GF-D8 (cell line): ENCODE data around the gene INTU.
"Not testable (repeated sequence)": the region's sequence is repeated elsewhere in the genome, so short reads cannot be mapped to it uniquely, and the experiment has no call there.

ENCODE experiments used
- DNase-seq: peaks from one replicate; lab custom pipeline; 2025; lab: John Stamatoyannopoulos, UW

The INTU gene

GRCh38 chr4:127632420-127633403 lies at the start of gene INTU:
Gene INTU, plus strand, starts transcription at chr4:127632957. Its CDS starts 78 bp downstream, at chr4:127633035.
- no peak for DNase-seq

DNA sequence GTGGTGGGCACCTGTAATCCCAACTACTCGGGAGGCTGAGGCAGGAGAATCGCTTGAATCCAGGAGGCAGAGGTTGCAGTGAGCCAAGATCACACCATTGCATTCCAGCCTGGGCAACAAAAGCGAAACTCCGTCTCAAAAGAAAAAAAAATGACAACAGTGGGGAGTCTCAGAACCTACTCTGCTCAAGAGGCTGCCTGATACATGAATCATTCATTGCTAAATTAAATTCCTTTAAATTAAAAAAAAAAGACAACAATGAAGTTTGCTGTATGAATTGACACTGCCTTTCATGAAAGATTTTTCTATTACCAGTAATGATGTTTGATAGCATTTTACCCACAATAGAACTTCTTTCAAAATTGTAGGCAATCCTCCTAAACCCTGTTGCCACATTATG lies 46.3 kb upstream of the INTU start:
- not testable (repeated sequence) for DNase-seq

- no peak for DNase-seq
Measured at GRCh38 chr4:127586922-127587571, 45.7 kb upstream of the INTU start.

DNA sequence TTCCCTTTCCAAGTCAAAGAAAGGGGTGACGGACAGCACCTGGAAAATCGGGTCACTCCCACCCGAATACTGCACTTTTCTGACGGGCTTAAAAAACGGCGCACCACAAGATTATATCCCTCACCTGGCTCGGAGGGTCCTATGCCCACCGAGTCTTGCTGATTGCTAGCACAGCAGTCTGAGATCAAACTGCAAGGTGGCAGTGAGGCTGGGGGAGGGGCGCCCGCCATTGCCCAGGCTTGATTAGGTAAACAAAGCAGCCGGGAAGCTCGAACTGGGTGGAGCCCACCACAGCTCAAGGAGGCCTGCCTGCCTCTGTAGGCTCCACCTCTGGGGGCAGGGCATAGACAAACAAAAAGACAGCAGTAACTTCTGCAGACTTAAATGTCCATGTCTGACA lies 43.6 kb upstream of the INTU start:
- DNase-seq = not testable (repeated sequence)

- no peak for DNase-seq
Measured at GRCh38 chr4:127598656-127599055, 34.1 kb upstream of the INTU start.

DNA sequence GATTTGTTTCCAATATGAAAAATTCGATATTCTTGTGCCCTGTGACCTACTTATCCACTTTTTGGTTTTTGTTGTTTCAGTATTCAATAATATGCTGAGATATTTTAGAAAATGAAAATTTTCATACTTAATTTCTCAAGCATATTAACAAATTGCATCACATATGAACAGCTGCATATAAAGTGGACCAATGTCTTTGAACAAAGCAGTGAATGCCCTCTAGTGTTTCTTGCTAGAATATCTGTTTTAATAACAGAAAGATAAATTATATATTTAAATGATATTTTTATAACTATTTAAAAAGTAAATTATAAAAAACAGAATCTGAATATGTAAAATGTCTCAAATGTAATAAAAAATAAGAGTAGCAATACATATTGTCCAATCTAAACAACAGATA lies 31.7 kb upstream of the INTU start:
- DNase-seq = no peak

DNA sequence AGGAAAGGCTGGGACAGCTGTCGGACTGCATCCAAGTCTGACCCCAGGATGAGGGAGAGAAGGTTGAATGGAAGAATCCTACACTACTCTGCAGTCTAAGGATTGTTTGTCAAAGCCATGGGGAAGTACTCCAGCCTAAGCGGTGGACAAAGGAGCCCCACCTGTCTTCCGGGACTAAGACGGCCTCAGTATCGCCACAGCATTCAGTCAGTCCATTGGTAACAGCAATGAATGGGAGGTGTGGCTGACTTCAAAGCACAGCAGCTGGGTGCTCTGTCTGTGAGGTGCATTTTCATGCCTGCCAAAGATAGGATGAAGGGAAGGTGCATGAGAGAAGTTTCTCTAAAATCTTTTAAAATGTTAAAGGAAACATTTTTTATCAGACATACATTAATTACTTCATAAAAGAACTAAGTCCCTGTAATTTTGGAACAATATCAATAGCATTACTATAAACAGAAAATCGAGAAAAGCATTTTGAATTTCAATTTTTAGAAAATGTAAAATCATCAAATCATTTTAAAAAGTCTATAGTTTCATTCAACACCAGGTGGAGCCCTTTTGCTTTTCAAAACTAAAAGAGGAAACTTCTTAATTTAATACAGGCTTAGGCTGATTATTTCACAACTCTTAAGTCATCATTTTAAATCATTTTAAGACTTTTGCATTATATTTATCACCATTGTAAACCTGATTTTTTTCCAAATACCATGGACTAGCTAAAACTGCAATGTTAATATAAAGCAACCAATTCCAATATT lies 27.6 kb upstream of the INTU start:
- DNase-seq = peak; percentile 16

DNA sequence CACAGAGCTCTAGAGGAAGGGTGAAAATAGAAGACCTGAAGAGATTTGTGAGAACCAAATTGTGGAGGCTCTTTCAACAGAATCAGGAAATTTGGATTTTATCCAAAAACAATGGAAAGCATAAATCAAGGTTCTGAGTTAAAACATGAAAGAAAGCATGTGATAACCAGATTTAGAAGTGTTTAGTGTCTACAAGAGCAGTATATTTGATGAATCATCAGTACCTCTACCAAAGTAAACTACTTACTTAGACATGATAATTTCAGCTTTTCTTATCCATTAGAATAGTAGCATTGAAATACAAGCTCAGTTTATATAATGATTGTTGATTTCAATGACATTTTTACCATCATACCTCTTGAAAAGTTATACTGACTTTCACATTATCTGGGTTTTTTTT lies 25.9 kb upstream of the INTU start:
- no peak for DNase-seq

DNA sequence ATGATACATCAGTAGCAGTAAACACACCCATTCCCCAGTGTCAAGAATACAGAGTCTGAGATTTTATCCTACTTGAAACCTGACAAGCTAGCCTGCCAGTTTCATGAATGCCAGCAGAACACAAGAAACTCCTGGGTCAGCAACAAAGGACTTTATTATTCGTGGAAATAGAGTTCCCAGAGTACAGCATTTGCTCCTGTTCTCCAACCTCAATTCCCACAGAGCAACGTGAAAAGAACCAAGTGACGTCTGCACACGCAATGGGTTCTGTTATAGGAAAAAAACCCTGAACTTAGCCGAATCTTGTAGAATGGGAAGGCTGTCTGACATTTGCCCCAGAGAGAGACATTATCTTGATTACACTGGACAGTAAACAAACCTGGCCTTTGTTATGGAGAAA lies 23.3 kb upstream of the INTU start:
- no peak for DNase-seq

DNA sequence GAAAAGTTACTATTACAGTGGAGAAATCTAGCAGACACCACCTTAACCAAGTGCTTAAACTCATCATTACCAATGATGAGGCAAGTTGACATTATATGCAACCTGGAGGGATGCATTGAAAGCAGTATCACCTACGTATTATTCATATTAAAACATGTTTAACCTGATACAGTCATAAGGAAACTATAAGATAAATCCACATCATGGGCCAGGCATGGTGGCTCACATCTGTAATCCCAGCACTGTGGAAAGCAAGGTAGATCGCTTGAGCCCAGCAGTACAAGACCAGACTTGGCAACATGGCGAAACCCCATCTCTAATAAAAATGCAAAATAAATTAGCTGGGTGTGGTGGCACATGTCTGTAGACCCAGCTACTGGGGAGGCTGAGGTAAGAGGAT lies 22.3 kb upstream of the INTU start:
- DNase-seq = no peak

- DNase-seq = no peak
Measured at GRCh38 chr4:127616898-127617297, 15.9 kb upstream of the INTU start.

DNA sequence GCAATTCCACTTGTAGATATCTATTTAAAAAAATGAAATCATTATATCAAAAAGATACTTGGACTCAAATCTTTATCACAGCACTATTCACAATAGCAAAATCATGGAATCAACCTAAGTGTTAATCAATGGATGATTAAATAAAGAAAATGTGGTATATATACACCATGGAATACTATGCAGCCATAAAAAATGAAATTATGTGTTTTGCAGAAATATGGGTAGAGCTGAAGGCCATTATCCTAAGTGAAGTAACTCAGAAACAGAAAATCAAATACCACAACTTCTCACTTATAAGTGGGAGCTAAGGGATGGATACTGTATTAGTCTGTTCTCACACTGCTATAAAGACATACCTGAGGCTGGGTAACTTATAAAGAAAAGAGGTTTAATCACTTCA lies 14.3 kb upstream of the INTU start:
- DNase-seq = no peak

DNA sequence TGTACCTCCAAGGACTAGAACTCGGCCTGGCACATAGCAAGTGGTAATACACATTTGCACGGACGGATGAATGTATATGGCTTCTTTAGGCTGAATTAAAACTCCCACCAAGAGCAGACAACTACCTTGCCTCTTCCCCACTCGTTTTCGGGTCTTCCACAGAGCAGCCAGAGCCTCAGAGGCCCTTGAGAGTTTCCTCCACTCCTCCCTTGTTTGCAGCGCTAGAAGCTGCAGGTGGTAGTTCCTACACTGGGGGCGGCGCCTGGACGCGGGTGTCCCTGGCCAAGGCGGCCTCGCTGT lies 10.2 kb upstream of the INTU start:
- no peak for DNase-seq

DNA sequence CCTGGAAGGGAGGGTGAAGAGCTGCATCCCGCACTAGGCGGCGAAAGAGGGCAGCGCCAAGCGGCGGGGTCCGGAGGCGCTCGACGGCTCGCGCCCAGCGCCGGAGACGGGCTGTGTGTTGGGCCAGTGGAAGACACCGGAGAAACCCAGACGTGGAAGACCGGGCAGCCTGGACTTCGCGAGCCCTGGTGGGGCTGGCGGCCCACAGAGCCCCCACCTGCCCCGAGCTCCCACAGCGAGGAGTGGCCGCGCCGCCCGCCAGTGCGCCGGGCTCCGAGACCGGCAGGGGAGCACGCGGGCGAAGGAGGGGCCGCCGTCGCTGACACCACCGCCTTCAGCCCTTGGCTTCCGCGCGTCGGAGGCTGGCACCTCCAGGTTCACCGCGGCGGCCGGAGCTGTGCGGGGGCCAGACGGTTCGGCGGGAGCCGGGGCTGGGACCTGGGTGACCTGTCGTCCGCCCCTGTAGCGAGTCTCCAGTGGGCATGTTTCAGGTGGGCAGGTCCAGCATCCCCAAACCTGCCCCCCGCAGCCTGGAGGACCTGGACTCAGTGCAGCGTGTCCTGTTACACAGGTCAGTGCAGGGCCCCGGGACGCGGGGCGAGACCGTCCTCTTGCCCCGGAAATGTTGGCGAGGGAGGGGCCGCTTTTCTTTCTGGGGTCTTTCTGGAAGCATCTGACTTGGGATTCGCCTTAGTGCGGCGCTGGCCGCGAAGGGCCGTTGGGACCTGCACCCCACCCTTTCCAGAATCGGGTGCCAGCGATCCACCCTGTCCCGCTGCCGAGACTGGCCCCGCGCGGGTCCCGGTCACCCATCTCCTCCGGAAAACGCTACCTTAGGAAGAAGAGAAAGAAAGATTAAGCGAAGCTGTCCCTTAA lies 9.6 kb upstream of the INTU start:
- DNase-seq = no peak

DNA sequence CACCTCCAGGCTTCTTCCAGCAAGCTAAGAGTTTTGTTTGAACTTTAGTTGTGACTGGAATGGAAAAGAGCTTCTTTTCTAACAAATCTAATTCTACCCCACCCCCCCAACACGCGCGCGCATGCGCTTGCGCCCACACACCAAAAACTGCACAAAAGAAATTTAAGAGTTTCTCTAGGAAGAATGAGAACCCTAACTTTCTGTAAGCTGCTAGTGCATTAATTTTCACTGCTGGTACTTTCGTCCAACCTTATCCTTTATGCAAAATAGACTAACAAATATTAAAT lies 9.0 kb upstream of the INTU start:
- no peak for DNase-seq

DNA sequence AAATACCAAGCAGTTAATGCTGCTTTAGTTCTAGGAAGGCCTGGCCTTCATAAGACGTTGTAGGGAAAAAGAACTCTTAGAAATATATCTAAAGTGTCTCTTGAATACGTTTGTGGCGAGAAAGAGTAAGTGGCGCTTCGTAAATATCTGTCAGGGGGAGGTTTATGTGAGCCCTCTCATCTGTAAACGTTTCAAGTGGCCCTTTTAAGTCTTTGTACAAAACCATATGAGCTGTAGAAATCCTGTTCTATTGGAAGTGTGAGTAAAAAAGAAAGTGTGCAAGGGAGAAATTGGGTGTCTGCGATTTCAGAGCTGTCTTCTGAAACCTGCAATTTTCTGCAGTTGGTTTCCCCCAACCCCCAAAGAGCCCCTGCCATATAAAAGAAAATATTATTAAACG lies 8.6 kb upstream of the INTU start:
- no peak for DNase-seq

- no peak for DNase-seq
Measured at GRCh38 chr4:127629371-127629770, 3.4 kb upstream of the INTU start.

- DNase-seq = no peak
Measured at GRCh38 chr4:127630152-127630551, 2.6 kb upstream of the INTU start.

GRCh38 chr4:127631420-127631819 lies 1.3 kb upstream of the INTU start:
- no peak for DNase-seq

DNA sequence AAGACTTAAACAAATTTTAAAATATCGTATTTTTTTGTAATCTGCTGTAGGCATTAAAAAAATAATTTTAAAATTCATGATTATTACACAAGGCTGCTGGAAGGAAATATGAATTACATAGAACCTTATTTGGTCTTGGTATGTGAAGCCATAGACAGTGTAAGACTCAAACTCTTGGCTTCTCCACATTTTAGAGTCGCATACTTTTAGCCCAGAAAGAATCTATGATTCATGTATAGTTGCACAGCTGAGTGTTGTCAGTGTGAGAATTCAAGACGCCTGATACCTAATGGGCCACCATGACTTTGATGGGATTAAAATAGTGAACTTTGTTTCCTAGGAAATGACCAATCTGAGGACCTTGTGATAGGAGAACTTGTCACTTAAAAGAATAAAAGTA lies 1.4 kb downstream of the INTU start:
- no peak for DNase-seq

DNA sequence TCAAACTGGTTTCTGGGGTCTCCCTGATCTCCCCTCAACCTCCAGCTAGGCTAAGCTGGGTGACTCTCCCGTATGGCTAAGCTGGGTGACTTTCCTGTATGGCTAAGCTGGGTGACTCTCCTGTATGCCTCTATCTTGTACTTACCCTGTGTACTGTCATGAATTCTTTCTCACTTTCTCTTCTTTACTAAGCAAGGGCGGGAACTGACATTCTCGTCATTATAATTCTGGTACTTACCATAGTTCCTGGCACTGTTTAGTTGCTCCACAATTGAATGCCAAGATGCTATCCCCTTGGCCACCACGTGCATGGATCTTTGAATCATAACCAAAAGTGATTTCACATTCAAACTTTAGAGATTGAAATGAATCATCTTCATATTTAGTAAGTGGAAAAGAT lies 8.8 kb downstream of the INTU start:
- DNase-seq = no peak

DNA sequence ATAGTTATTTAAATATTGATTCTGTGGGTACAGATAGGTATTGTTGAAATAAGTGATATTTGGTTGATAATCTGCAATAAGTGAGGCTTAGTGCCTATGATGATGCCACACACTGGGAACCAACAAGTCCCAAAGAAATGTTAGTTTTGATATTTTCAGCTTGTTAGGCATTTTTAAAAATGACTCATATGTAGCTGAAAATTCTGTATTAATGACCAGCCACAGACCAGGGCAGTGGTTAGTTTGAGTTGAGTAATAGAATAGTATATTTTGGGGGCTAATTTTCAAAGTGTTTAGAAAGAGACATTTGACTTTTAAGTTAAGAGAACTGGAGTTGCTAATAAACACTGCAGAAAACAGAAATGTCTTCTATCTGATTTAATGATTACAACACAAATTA lies 9.4 kb downstream of the INTU start:
- no peak for DNase-seq
